T-helper 17 cell (primary cell): Measurements from ENCODE around the gene KRABD2.
A peak's percentile ranks its signal among the peaks of the same experiment; 100 is the strongest.
"Not testable (repeated sequence)": the region's sequence is repeated elsewhere in the genome, so short reads cannot be mapped to it uniquely, and the experiment has no call there.

ENCODE experiments used
- ATAC-seq: fragments of 150-1000 bp; cut with Tn5 transposase; 2 replicates; pipeline ENCODE4 v1.10.0; 2021; ENCODE audit warnings: mild to moderate bottlenecking, moderate library complexity
- DNase-seq, 3 donors: peaks; one replicate each; pipeline versions ENCODE4 v3.0.0 to v3.0.0-alpha.2; 2020 to 2021
- H3K9me3 ChIP-seq: one replicate; pipeline ENCODE4 v1.7.0; 2013; ENCODE audit warnings: low read length, mild to moderate bottlenecking; ENCODE audit not compliant: control insufficient read depth, poor library complexity, severe bottlenecking
- H3K27ac Mint-ChIP-seq: one replicate; pipeline ENCODE4 v1.8.0; 2022; ENCODE audit warnings: mild to moderate bottlenecking, moderate library complexity, mixed read lengths
- H3K27me3 Mint-ChIP-seq: one replicate; pipeline ENCODE4 v1.8.0; 2022; ENCODE audit warnings: mixed read lengths
- H3K36me3 Mint-ChIP-seq: one replicate; pipeline ENCODE4 v1.8.0; 2022; ENCODE audit warnings: low read depth, mixed read lengths
- H3K4me1 Mint-ChIP-seq: one replicate; pipeline ENCODE4 v1.8.0; 2022; ENCODE audit warnings: mild to moderate bottlenecking, mixed read lengths
- H3K4me3 Mint-ChIP-seq: one replicate; pipeline ENCODE4 v1.8.0; 2022; ENCODE audit warnings: mild to moderate bottlenecking, moderate library complexity, mixed read lengths

KRABD2 gene

GRCh38 chr17:8405499-8406016 is 29.1 kb upstream of the KRABD2 start:
- H3K27ac Mint-ChIP-seq = no peak overlapping the region
- no peak overlapping the region for H3K4me3 Mint-ChIP-seq
- H3K36me3 Mint-ChIP-seq = peaks cover 3% of the 10 kb centered on the region
- H3K9me3 ChIP-seq = no peaks in the 10 kb centered on the region
- ATAC-seq (no peak), DNase-seq (no peak)
- peaks cover 8% of the 10 kb centered on the region for H3K4me1 Mint-ChIP-seq
- peaks cover 63% of the 10 kb centered on the region for H3K27me3 Mint-ChIP-seq

- no peaks in the 10 kb centered on the region for H3K9me3 ChIP-seq
- H3K4me1 Mint-ChIP-seq = peaks cover 2% of the 10 kb centered on the region
- H3K36me3 Mint-ChIP-seq = peaks cover 3% of the 10 kb centered on the region
- H3K27me3 Mint-ChIP-seq = peaks cover 57% of the 10 kb centered on the region
- no peak overlapping the region for H3K27ac Mint-ChIP-seq
- no peak overlapping the region for H3K4me3 Mint-ChIP-seq
- no peak for ATAC-seq
- DNase-seq = no peak
Observed at GRCh38 chr17:8402921-8403536, 26.5 kb upstream of the KRABD2 start.

GRCh38 chr17:8401107-8401506 is 24.6 kb upstream of the KRABD2 start:
- ATAC-seq = no peak
- peaks cover 4% of the 10 kb centered on the region for H3K4me1 Mint-ChIP-seq
- peaks cover 6% of the 10 kb centered on the region for H3K36me3 Mint-ChIP-seq
- no peak overlapping the region for H3K4me3 Mint-ChIP-seq
- no peaks in the 10 kb centered on the region for H3K9me3 ChIP-seq
- peaks cover 53% of the 10 kb centered on the region for H3K27me3 Mint-ChIP-seq
- DNase-seq = no peak
- no peak overlapping the region for H3K27ac Mint-ChIP-seq

- DNase-seq (no peak), ATAC-seq (no peak)
- Mint-ChIP-seq H3K4me1 (peaks cover 6% of the 10 kb centered on the region), H3K36me3 (peaks cover 6% of the 10 kb centered on the region), H3K4me3 (no peak overlapping the region), H3K27me3 (peaks cover 42% of the 10 kb centered on the region), H3K27ac (no peak overlapping the region)
- H3K9me3 ChIP-seq = no peaks in the 10 kb centered on the region
Observed at GRCh38 chr17:8398980-8399379, 22.5 kb upstream of the KRABD2 start.

GRCh38 chr17:8397636-8398035 is 21.1 kb upstream of the KRABD2 start, which contains the start of gene RNF222:
TSS of gene RNF222 (minus strand) at chr17:8397827. CDS start at chr17:8393461, 4,366 bp downstream.
- Mint-ChIP-seq H3K4me3 (no peak within 1 kb of the TSS), H3K27me3 (peaks cover 34% of the 10 kb centered on the region), H3K4me1 (peaks cover 11% of the 10 kb centered on the region), H3K27ac (no peak within 1 kb of the TSS), H3K36me3 (peaks cover 6% of the 10 kb centered on the region)
- no peak for ATAC-seq
- H3K9me3 ChIP-seq = no peaks in the 10 kb centered on the region
- DNase-seq = no peak

GRCh38 chr17:8394497-8394896 is 18.0 kb upstream of the KRABD2 start:
- Mint-ChIP-seq H3K4me1 (peaks cover 11% of the 10 kb centered on the region), H3K27ac (peak overlapping the region; percentile 92)
- H3K36me3 Mint-ChIP-seq, ATAC-seq, H3K27me3 Mint-ChIP-seq, H3K4me3 Mint-ChIP-seq, DNase-seq, H3K9me3 ChIP-seq: not testable (repeated sequence)

GRCh38 chr17:8393470-8394231 is 17.1 kb upstream of the KRABD2 start:
- Mint-ChIP-seq H3K4me3 (peak overlapping the region; percentile 72), H3K27ac (peak overlapping the region; percentile 92), H3K4me1 (peaks cover 11% of the 10 kb centered on the region), H3K36me3 (peaks cover 3% of the 10 kb centered on the region), H3K27me3 (peaks cover 9% of the 10 kb centered on the region)
- peak; percentile 97 for ATAC-seq
- DNase-seq = no peak
- H3K9me3 ChIP-seq = no peaks in the 10 kb centered on the region

GRCh38 chr17:8392674-8393469 is 16.4 kb upstream of the KRABD2 start:
- H3K4me3 Mint-ChIP-seq = no peak overlapping the region
- peaks cover 11% of the 10 kb centered on the region for H3K4me1 Mint-ChIP-seq
- DNase-seq (no peak), ATAC-seq (no peak)
- no peaks in the 10 kb centered on the region for H3K9me3 ChIP-seq
- H3K27me3 Mint-ChIP-seq = peaks cover 7% of the 10 kb centered on the region
- H3K36me3 Mint-ChIP-seq = peaks cover 3% of the 10 kb centered on the region
- H3K27ac Mint-ChIP-seq = peak overlapping the region; percentile 92

- H3K27me3 Mint-ChIP-seq = peaks cover under 1% of the 10 kb centered on the region
- H3K9me3 ChIP-seq = no peaks in the 10 kb centered on the region
- peaks cover 14% of the 10 kb centered on the region for H3K4me1 Mint-ChIP-seq
- ATAC-seq = no peak
- no peaks in the 10 kb centered on the region for H3K36me3 Mint-ChIP-seq
- no peak overlapping the region for H3K27ac Mint-ChIP-seq
- DNase-seq = no peak
- no peak overlapping the region for H3K4me3 Mint-ChIP-seq
Observed at GRCh38 chr17:8392274-8392673, 15.8 kb upstream of the KRABD2 start.

- H3K9me3 ChIP-seq = no peaks in the 10 kb centered on the region
- Mint-ChIP-seq H3K4me1 (peaks cover 14% of the 10 kb centered on the region), H3K27ac (no peak overlapping the region), H3K36me3 (no peaks in the 10 kb centered on the region), H3K27me3 (no peaks in the 10 kb centered on the region), H3K4me3 (no peak overlapping the region)
- no peak for DNase-seq
- ATAC-seq = no peak
Observed at GRCh38 chr17:8391711-8392110, 15.2 kb upstream of the KRABD2 start.

- no peak for ATAC-seq
- DNase-seq = no peak
Observed at GRCh38 chr17:8387914-8388651, 11.6 kb upstream of the KRABD2 start.

GRCh38 chr17:8386841-8387240 is 10.3 kb upstream of the KRABD2 start:
- H3K36me3 Mint-ChIP-seq = peaks cover 4% of the 10 kb centered on the region
- ATAC-seq (no peak), DNase-seq (no peak)
- peak overlapping the region; percentile 21 for H3K4me3 Mint-ChIP-seq
- no peaks in the 10 kb centered on the region for H3K27me3 Mint-ChIP-seq
- H3K27ac Mint-ChIP-seq = no peak overlapping the region
- no peaks in the 10 kb centered on the region for H3K9me3 ChIP-seq
- H3K4me1 Mint-ChIP-seq = peaks cover 21% of the 10 kb centered on the region

More at GRCh38 chr17:8387914-8388651, 11.6 kb upstream of the KRABD2 start:
- H3K4me1 Mint-ChIP-seq = peaks cover 18% of the 10 kb centered on the region
- H3K9me3 ChIP-seq = no peaks in the 10 kb centered on the region
- H3K27ac Mint-ChIP-seq = peak overlapping the region; percentile 34
- no peak overlapping the region for H3K4me3 Mint-ChIP-seq
- no peaks in the 10 kb centered on the region for H3K27me3 Mint-ChIP-seq
- peaks cover under 1% of the 10 kb centered on the region for H3K36me3 Mint-ChIP-seq
